Spleen (tissue), 11 donors: Measurements from ENCODE around the gene ABCC2. TPM values are rescaled to one million over a fixed set of nuclear protein-coding genes. Genes with fewer than 3 reads are reported as not detected.
"Not testable (repeated sequence)": the region's sequence is repeated elsewhere in the genome, so short reads cannot be mapped to it uniquely, and the experiment has no call there.

Experiments used
- DNase-seq: peaks from one replicate; pipeline ENCODE4 v3.0.0-alpha.2; 2020
- H3K27ac ChIP-seq, 8 donors: fragments of 200-600 bp; sonication (generic) in 7 of 8; 1 replicate in 4 of 8; 2 replicates in 4 of 8; pipeline versions ENCODE4 v1.5.0 to v1.8.0; 2016 to 2021; ENCODE audit warnings: inconsistent platforms in 4 of 8, mild to moderate bottlenecking in 4 of 8, moderate library complexity in 1 of 8
- H3K27me3 ChIP-seq, 7 donors: fragments of 200-600 bp; sonication (generic) in 6 of 7; replicated peaks in 1 of 7; 1 replicate in 4 of 7; 2 replicates in 3 of 7; pipeline versions ENCODE4 v1.5.0 to v1.8.0; 2016 to 2021; ENCODE audit warnings: inconsistent platforms in 3 of 7, mild to moderate bottlenecking in 1 of 7
- H3K36me3 ChIP-seq, 6 donors: fragments of 200-600 bp; sonication (generic) in 5 of 6; 1 replicate in 4 of 6; 2 replicates in 2 of 6; pipeline versions ENCODE4 v1.5.0 to v1.8.0; 2016 to 2021; ENCODE audit warnings: inconsistent platforms in 2 of 6
- H3K4me1 ChIP-seq, 6 donors: fragments of 200-600 bp; sonication (generic) in 5 of 6; 1 replicate in 3 of 6; 2 replicates in 3 of 6; pipeline versions ENCODE4 v1.5.0 to v1.8.0; 2016 to 2021; ENCODE audit warnings: inconsistent platforms in 3 of 6
- H3K4me3 ChIP-seq, 8 donors: fragments of 200-600 bp; sonication (generic) in 7 of 8; 1 replicate in 4 of 8; 2 replicates in 4 of 8; pipeline versions ENCODE4 v1.5.0 to v1.8.0; 2016 to 2021; ENCODE audit warnings: inconsistent platforms in 4 of 8, mild to moderate bottlenecking in 4 of 8, moderate library complexity in 2 of 8
- H3K9me3 ChIP-seq, 8 donors: fragments of 200-600 bp; sonication (generic) in 7 of 8; 1 replicate in 4 of 8; 2 replicates in 4 of 8; pipeline versions ENCODE4 v1.5.0 to v1.8.0; 2016 to 2021; ENCODE audit warnings: inconsistent platforms in 4 of 8
- POLR2A ChIP-seq, 3 donors: fragments of 450-650 bp; IDR thresholded peaks; one replicate each; pipeline ENCODE4 v1.5.1; 2017; ENCODE audit warnings: antibody characterized with exemption in 3 of 3, mild to moderate bottlenecking in 1 of 3
- POLR2AphosphoS5 ChIP-seq, 3 donors: sonication (generic); formaldehyde crosslinking; IDR thresholded peaks; one replicate each; pipeline ENCODE4 v1.5.1; 2017; ENCODE audit warnings: antibody characterized with exemption in 3 of 3
- WGBS, 5 donors: extraction: QIAGEN DNeasy Blood & Tissue Kit in 3 of 5; methylation state at CpG; one replicate each; pipeline versions ENCODE4 v1.1.5 to v1.1.7; 2013 to 2018; 5-methylcytosine and 5-hydroxymethylcytosine counted together
- intact Hi-C: fragments of 100-400 bp; cut with DNase I; formaldehyde crosslinking; loops from one replicate; pipeline ENCODE4 v1.15.0; 2023; ENCODE audit warnings: low total_unique reads
- polyA plus RNA-seq, 3 donors: library from polyadenylated mRNA; stranded (reverse); fragments of 200-250 nt; gene quantifications; one replicate each; pipeline ENCODE4 v1.2.1, GENCODE V29; 2013
- total RNA-seq, 7 donors: library from RNA; depleted of rRNA in 3 of 7; stranded (reverse); fragments of >200 nt in 3 of 7; fragmentation: NEBNext Ultra II Directional in 4 of 7; extraction: Animal tissue kit (Norgen Biotek cat#: 25700) in 4 of 7; gene quantifications; one replicate each; pipeline versions ENCODE4 v1.1.0 to v1.2.1, GENCODE V29; 2016 to 2021
- TF ChIP-seq, protein P1 (sequence below), 11 experiments: fragments of 200-600 bp in 7 of 11; fragments of 450-650 bp in 4 of 11; sonication (generic) in 4 of 11; IDR thresholded peaks in 8 of 11; conservative IDR thresholded peaks in 3 of 11; 1 replicate in 7 of 11; 2 replicates in 4 of 11; pipeline versions ENCODE4 v1.4.0 to v1.8.0; 2016 to 2021; ENCODE audit warnings: antibody characterized with exemption in 11 of 11, inconsistent platforms in 4 of 11, mild to moderate bottlenecking in 1 of 11
- donor health status: healthy with polysubstance abuse.
- donor health status: DM: no; HTN: no; CAD: no; lungs with moderate emphysema.
- donor health status: DM: no; HTN: no; CAD: no.
- donor health status: Bipolar disorder and iron deficiency.
- donor health status: healthy.
- donor health status: DM: no; HTN: no; CAD: no.
- donor health status: DM: yes; HTN: yes; CAD: no.

Gene ABCC2
- total and polyA plus RNA-seq, 10 donors = 1.0 to 4.9 (median 2.7) TPM

DNA sequence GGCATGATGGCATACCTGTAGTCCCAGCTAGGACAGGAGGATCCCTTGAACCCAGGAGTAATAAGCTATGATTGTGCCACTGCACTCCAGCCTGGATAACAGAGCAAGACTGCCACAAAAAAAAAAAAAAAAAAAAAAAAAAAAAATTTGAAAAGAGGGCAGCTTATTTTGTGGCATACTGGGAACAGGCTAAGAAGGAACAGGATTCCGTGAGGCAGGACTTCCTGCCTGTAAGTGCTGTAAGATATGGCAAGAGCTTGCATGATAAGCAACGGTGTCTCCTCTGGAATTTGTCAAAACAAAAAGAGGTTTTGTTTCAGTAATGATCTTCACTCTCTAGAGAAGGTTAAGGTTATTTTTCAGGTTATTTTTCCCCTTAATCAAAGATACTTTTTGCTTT is 101.1 kb downstream of the ABCC2 start:
- 62 to 84% (median 66%) methylated on average over 2 of the region's 2 CpGs for WGBS, 5 donors
- H3K36me3 ChIP-seq = peaks cover 0 to 100% (median 81%) of the 10 kb centered on the region in 6 donors
- H3K4me3 ChIP-seq = no peak overlapping the region
- intact Hi-C loops = no loop called here
- H3K27ac ChIP-seq = no peak overlapping the region
- TF ChIP-seq POLR2A (IDR thresholded peaks at IDR 0.05) (no peak), POLR2AphosphoS5 (IDR thresholded peaks at IDR 0.05) (no peak)
- TF ChIP-seq, protein P1, sequence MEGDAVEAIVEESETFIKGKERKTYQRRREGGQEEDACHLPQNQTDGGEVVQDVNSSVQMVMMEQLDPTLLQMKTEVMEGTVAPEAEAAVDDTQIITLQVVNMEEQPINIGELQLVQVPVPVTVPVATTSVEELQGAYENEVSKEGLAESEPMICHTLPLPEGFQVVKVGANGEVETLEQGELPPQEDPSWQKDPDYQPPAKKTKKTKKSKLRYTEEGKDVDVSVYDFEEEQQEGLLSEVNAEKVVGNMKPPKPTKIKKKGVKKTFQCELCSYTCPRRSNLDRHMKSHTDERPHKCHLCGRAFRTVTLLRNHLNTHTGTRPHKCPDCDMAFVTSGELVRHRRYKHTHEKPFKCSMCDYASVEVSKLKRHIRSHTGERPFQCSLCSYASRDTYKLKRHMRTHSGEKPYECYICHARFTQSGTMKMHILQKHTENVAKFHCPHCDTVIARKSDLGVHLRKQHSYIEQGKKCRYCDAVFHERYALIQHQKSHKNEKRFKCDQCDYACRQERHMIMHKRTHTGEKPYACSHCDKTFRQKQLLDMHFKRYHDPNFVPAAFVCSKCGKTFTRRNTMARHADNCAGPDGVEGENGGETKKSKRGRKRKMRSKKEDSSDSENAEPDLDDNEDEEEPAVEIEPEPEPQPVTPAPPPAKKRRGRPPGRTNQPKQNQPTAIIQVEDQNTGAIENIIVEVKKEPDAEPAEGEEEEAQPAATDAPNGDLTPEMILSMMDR (IDR thresholded peaks at IDR 0.05 in 8 of 11, conservative IDR thresholded peaks at IDR 0.05 in 3 of 11) = no peak
- no peak for DNase-seq
- peaks cover 0 to 17% (median 0%) of the 10 kb centered on the region in 6 donors for H3K4me1 ChIP-seq
- no peaks in the 10 kb centered on the region for H3K27me3 ChIP-seq
- no peaks in the 10 kb centered on the region for H3K9me3 ChIP-seq

DNA sequence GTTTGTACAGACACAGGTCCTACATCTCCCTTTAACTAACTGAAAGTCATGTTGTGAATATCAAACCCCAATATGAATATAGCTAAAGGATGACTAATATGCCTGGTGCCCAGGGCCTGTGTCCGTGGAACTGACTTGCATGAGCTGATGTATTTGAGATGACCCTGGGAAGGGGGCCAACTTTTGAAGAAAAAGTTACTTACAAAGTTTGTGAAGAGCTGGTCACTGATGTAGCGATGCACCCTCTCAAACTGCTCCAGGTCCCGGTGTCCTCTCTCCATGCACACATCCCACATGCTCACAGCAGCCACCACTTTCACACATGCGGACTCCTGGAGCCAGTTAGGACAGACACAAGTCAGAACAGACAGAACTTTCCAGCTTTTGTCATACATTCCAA is 106.2 kb downstream of the ABCC2 start:
- intact Hi-C loops = no loop called here
- peaks cover 0 to 95% (median 59%) of the 10 kb centered on the region in 6 donors for H3K36me3 ChIP-seq
- H3K4me3 ChIP-seq = no peak overlapping the region
- peaks cover 0 to 6% (median 0%) of the 10 kb centered on the region in 6 donors for H3K4me1 ChIP-seq
- no peaks in the 10 kb centered on the region for H3K27me3 ChIP-seq
- 82 to 94% (median 84%) methylated on average over 4 of the region's 4 CpGs for WGBS, 5 donors
- TF ChIP-seq POLR2AphosphoS5 (IDR thresholded peaks at IDR 0.05) (no peak), POLR2A (IDR thresholded peaks at IDR 0.05) (no peak)
- TF ChIP-seq, protein P1 (IDR thresholded peaks at IDR 0.05 in 8 of 11, conservative IDR thresholded peaks at IDR 0.05 in 3 of 11) = no peak
- H3K9me3 ChIP-seq = no peaks in the 10 kb centered on the region
- H3K27ac ChIP-seq = no peak overlapping the region
- no peak for DNase-seq

DNA sequence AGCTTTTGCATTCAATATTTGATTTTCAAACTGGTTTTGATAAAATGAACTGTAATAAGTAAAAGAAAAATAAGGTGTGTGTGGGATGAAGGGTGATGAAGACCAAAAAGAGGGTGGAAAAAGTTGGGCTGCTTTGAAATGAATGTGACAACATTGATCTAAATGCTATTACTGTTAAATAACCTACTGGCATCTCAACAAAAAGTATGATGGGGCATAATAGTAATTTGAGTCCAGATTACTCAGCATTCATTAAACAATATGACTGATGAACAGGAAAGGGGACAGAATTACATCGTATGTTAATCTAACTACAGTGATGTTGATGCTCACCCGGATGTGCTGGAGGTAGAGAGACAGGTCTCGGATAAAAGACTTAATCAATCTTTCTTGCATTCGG is 112.2 kb downstream of the ABCC2 start:
- no peaks in the 10 kb centered on the region for H3K27me3 ChIP-seq
- no peak for DNase-seq
- H3K9me3 ChIP-seq = no peaks in the 10 kb centered on the region
- peaks cover 0 to 95% (median 70%) of the 10 kb centered on the region in 6 donors for H3K36me3 ChIP-seq
- H3K4me3 ChIP-seq = no peak overlapping the region
- intact Hi-C loops = no loop called here
- H3K4me1 ChIP-seq = no peaks in the 10 kb centered on the region
- H3K27ac ChIP-seq = no peak overlapping the region
- TF ChIP-seq, protein P1 (IDR thresholded peaks at IDR 0.05 in 8 of 11, conservative IDR thresholded peaks at IDR 0.05 in 3 of 11) = no peak
- no peak for TF ChIP-seq POLR2AphosphoS5 (IDR thresholded peaks at IDR 0.05)
- TF ChIP-seq POLR2A (IDR thresholded peaks at IDR 0.05) = no peak
- 90 to 99% (median 93%) methylated on average over 4 of the region's 4 CpGs for WGBS, 5 donors

DNA sequence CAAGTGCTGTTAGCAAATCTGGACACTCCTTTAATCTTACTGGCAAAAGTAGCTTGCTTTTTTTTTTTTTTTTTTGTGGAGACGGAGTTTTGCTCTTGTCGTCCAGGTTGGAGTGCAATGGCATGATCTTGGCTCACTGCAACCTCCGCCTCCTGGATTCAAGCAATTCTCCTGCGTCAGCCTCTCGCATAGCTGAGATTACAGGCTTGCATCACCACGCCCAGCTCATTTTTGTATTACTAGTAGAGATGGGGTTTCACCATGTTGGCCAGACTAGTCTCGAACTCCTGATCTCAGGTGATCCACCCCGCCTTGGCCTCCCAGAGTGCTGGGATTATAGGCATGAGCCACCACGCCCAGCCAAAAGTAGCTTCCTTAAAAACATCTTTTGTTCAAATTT is 112.6 kb downstream of the ABCC2 start:
- WGBS, 5 donors = 89 to 99% (median 95%) methylated on average over 9 of the region's 9 CpGs
- H3K27ac ChIP-seq, H3K9me3 ChIP-seq, DNase-seq, H3K27me3 ChIP-seq, intact Hi-C loops, H3K4me3 ChIP-seq, H3K4me1 ChIP-seq: not testable (repeated sequence)
- peaks cover 0 to 95% (median 74%) of the 10 kb centered on the region in 6 donors for H3K36me3 ChIP-seq

DNA sequence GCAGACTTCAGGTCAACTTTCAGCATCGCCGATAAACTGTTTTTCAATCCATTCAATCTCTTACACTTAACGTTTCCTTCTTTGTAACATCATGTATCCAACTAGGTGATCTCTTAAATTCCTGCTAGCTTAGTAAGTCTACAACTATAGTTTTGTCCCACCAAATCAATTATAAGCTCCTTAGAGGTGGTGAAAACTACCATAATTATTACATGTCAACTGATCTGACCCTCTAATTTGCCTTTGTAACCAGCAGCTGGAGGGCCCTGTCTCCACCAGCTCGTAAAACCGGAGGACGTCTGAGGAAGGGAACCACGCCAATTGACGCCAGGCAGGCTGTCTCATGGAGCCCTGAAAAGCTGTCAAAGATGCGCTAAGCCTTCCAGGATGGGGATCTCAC is 113.4 kb downstream of the ABCC2 start:
- intact Hi-C loops = no loop called here

More for the DNA sequence above, 113.4 kb downstream of the ABCC2 start:
- Histone ChIP-seq H3K36me3 (peaks cover 0 to 95% (median 70%) of the 10 kb centered on the region in 6 donors), H3K4me1 (no peaks in the 10 kb centered on the region), H3K9me3 (no peaks in the 10 kb centered on the region), H3K27ac (no peak overlapping the region), H3K27me3 (no peaks in the 10 kb centered on the region), H3K4me3 (no peak overlapping the region)
- TF ChIP-seq, protein P1 (IDR thresholded peaks at IDR 0.05 in 8 of 11, conservative IDR thresholded peaks at IDR 0.05 in 3 of 11) = no peak
- TF ChIP-seq POLR2A (IDR thresholded peaks at IDR 0.05) (no peak), POLR2AphosphoS5 (IDR thresholded peaks at IDR 0.05) (no peak)
- no peak for DNase-seq
- WGBS, 5 donors = 93 to 95% (median 94%) methylated on average over 9 of the region's 9 CpGs
